Ascending aorta (tissue), 2 donors: ENCODE results near the gene IRX4. TPM values are rescaled to one million over a fixed set of nuclear protein-coding genes. Genes with fewer than 3 reads are reported as not detected.

Source experiments
- DNase-seq, 2 donors: peaks; one replicate each; pipeline ENCODE4 v3.0.0-alpha.2; 2019; ENCODE audit warnings: low spot score in 2 of 2
- H3K27ac ChIP-seq, 2 donors: fragments of 200-600 bp; sonication (generic); one replicate each; pipeline ENCODE4 v1.5.1; 2016 to 2017; ENCODE audit warnings: mild to moderate bottlenecking in 1 of 2
- H3K27me3 ChIP-seq: fragments of 200-600 bp; sonication (generic); one replicate; pipeline ENCODE4 v1.5.1; 2017
- H3K36me3 ChIP-seq, 2 donors: fragments of 200-600 bp; sonication (generic); one replicate each; pipeline ENCODE4 v1.5.1; 2016
- H3K4me1 ChIP-seq, 2 donors: fragments of 200-600 bp; sonication (generic); one replicate each; pipeline ENCODE4 v1.5.1; 2016 to 2017; ENCODE audit warnings: mild to moderate bottlenecking in 1 of 2
- H3K4me3 ChIP-seq, 2 donors: fragments of 200-600 bp; sonication (generic); one replicate each; pipeline ENCODE4 v1.5.1; 2016 to 2017; ENCODE audit warnings: mild to moderate bottlenecking in 1 of 2
- H3K9me3 ChIP-seq, 2 donors: fragments of 200-600 bp; sonication (generic); one replicate each; pipeline ENCODE4 v1.5.1; 2016
- CTCF ChIP-seq, 3 experiments: fragments of 200-600 bp in 2 of 3; fragments of 450-650 bp in 1 of 3; sonication (generic) in 2 of 3; IDR thresholded peaks; one replicate each; pipeline ENCODE4 v1.5.1; 2016 to 2019; ENCODE audit warnings: antibody characterized with exemption in 3 of 3, mild to moderate bottlenecking in 1 of 3, moderate library complexity in 1 of 3
- intact Hi-C: fragments of 100-400 bp; cut with DNase I; formaldehyde crosslinking; loops from one replicate; pipeline ENCODE4 v1.15.1; 2023
- total RNA-seq: library from RNA; depleted of rRNA; stranded (reverse); fragments of >200 nt; gene quantifications from one replicate; pipeline ENCODE4 v1.1.0, GENCODE V29; 2016

IRX4 gene
- total RNA-seq, 1 donor from 2014 or later = not detected

DNA sequence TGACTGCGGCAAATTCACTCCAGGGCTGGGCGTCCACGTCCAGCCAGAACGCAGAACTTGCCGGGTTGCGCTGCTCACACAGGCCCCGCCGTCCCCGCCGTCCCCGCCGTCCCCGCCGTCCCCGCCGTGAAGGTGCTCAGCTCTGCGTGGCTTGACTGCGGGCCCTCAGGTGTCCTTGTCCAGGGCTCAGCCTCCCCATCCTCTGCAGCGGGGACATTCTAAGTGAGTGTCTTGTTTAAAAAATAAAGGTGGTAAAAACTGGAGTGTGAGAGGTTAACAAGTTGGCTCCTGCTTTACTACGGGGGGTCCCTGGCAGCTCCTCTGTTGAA lies 14.9 kb downstream of the IRX4 start:
- H3K9me3 ChIP-seq = no peaks in the 10 kb centered on the region
- DNase-seq = no peak
- H3K27me3 ChIP-seq = peaks cover 6% of the 10 kb centered on the region
- H3K4me3 ChIP-seq = no peak overlapping the region
- no peak for TF ChIP-seq CTCF (IDR thresholded peaks at IDR 0.05)
- no peaks in the 10 kb centered on the region for H3K36me3 ChIP-seq
- H3K27ac ChIP-seq = no peak overlapping the region
- intact Hi-C loops = no loop called here
- no peaks in the 10 kb centered on the region for H3K4me1 ChIP-seq

DNA sequence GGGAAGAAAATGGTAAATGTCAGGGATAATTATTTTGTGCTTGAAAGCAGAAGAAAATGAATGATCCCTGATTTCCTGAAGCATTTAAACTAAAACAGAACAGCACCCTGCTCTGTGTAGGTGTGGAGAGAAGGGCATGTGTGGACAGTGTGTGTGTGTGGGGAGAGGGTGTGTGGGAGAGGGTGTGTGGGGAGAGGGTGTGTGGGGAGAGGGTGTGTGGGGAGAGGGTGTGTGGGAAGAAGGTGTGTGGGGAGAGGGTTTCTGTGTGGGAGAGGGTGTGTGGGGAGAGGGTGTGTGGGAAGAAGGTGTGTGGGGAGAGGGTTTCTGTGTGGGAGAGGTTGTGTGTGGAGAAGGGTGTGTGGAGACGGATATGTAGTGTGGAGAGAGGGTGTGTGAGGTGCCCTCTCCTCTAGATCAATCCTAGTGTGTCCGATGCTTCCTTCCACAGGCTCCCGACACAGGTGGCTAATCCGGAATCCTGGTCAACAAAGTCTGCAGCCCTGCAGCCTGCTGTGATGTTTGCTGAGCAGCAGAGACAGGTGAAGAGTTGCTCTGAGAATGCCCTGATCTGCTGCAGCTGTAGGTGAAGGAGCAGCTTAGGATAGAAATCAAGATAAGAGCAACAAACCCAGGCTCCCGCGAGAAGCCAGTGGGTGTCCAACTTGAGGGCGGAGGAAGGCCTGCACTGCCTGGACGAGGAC lies 15.5 kb downstream of the IRX4 start:
- H3K27ac ChIP-seq = no peak overlapping the region
- DNase-seq = no peak
- H3K9me3 ChIP-seq = no peaks in the 10 kb centered on the region
- TF ChIP-seq CTCF (IDR thresholded peaks at IDR 0.05) = no peak
- intact Hi-C loops = no loop called here
- H3K36me3 ChIP-seq = no peaks in the 10 kb centered on the region
- peaks cover 6% of the 10 kb centered on the region for H3K27me3 ChIP-seq
- H3K4me3 ChIP-seq = no peak overlapping the region
- no peaks in the 10 kb centered on the region for H3K4me1 ChIP-seq

DNA sequence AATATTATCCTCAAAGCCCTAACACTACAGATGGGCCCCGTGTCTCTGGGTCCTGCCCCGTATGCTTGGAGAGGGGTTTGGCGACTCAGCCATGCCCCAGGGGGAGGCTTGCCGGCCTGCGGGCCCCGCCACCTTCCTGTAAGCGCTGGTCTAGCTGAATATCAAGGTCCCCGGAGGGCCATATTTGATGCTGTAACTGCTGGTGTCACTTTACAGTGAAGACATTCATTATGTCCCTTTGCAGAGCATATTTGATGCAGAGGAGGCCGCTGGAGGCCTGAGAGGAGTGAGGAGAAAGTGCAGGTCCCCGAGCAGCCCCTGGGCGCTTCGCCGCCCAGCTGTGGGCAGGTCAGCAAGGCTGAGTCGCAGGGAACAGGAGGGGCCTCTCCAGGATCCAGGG lies 16.8 kb downstream of the IRX4 start:
- H3K4me3 ChIP-seq = no peak overlapping the region
- intact Hi-C loops = no loop called here
- no peaks in the 10 kb centered on the region for H3K4me1 ChIP-seq
- DNase-seq = no peak
- H3K36me3 ChIP-seq = no peaks in the 10 kb centered on the region
- no peaks in the 10 kb centered on the region for H3K9me3 ChIP-seq
- H3K27me3 ChIP-seq = peaks cover 6% of the 10 kb centered on the region
- no peak for TF ChIP-seq CTCF (IDR thresholded peaks at IDR 0.05)
- H3K27ac ChIP-seq = no peak overlapping the region

DNA sequence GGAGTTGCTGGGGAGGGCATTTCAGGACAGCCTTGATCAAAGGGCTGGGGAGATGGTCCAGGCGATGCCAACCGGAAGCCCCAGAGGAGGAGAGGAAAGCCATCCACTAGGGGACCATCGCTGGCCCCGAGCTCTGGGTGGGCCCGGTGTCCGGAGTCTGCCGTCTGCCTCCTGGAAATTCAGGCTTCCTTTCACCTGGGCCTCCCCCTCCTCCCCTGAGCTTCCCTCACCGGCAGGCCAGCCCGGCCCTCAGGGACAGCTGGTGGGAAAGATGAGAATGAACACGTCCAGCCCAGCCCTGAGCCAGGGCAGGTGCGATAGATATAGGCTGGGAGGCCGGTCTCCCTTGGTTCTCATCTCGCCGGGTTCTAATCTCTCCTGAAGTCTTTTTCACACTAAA lies 17.2 kb downstream of the IRX4 start:
- Histone ChIP-seq H3K27ac (no peak overlapping the region), H3K27me3 (peaks cover 6% of the 10 kb centered on the region), H3K4me3 (no peak overlapping the region), H3K9me3 (no peaks in the 10 kb centered on the region), H3K36me3 (no peaks in the 10 kb centered on the region), H3K4me1 (no peaks in the 10 kb centered on the region)
- no peak for TF ChIP-seq CTCF (IDR thresholded peaks at IDR 0.05)
- DNase-seq = no peak
- intact Hi-C loops = no loop called here

- Histone ChIP-seq H3K27ac (no peak overlapping the region), H3K36me3 (no peaks in the 10 kb centered on the region), H3K9me3 (no peaks in the 10 kb centered on the region), H3K4me3 (no peak overlapping the region), H3K4me1 (no peaks in the 10 kb centered on the region), H3K27me3 (peaks cover 6% of the 10 kb centered on the region)
- intact Hi-C loops = no loop called here
- no peak for DNase-seq
- TF ChIP-seq CTCF (IDR thresholded peaks at IDR 0.05) = no peak
Measured at GRCh38 chr5:1864896-1865440, 17.8 kb downstream of the IRX4 start.

GRCh38 chr5:1860949-1861348 lies 21.8 kb downstream of the IRX4 start:
- Histone ChIP-seq H3K4me3 (no peak overlapping the region), H3K27me3 (peaks cover 8% of the 10 kb centered on the region), H3K36me3 (no peaks in the 10 kb centered on the region), H3K9me3 (no peaks in the 10 kb centered on the region), H3K4me1 (no peaks in the 10 kb centered on the region), H3K27ac (no peak overlapping the region)
- no peak for DNase-seq
- TF ChIP-seq CTCF (IDR thresholded peaks at IDR 0.05) = no peak
- intact Hi-C loops = no loop called here
